ENCODE measurements around the gene G6PC1. TPM values are rescaled to one million over a fixed set of nuclear protein-coding genes. Genes with fewer than 3 reads are reported as not detected.
"Not testable (repeated sequence)": the region's sequence is repeated elsewhere in the genome, so short reads cannot be mapped to it uniquely, and the experiment has no call there.

G6PC1 gene
- total RNA-seq, 4 donors from 2014 or later, result not detected

GRCh38 chr17:42893359-42893758 lies 7.2 kb upstream of the G6PC1 start:
- WGBS, 2 donors, result 44 to 46% methylated on average over 4 of the region's 4 CpGs

GRCh38 chr17:42894283-42895184 lies 6.1 kb upstream of the G6PC1 start:
- no peaks in the 10 kb centered on the region for H3K9me3 ChIP-seq
- no peaks in the 10 kb centered on the region for H3K27me3 ChIP-seq
- no peak for DNase-seq
- H3K4me1 ChIP-seq, result peaks cover 12 to 50% of the 10 kb centered on the region in 2 donors
- H3K4me3 ChIP-seq (replicated peaks in 1 of 3), result no peak overlapping the region
- TF ChIP-seq POLR2A (IDR thresholded peaks at IDR 0.05), result no peak
- no peak for TF ChIP-seq CTCF (IDR thresholded peaks at IDR 0.05)
- H3K36me3 ChIP-seq, result no peaks in the 10 kb centered on the region
- peak overlapping the region in 2 of 3 donors; percentile 7 to 12 for H3K27ac ChIP-seq
- 82 to 88% methylated on average over 12 of the region's 12 CpGs for WGBS, 2 donors
- intact Hi-C loops (cut with DNase I), result no loop called here

More at GRCh38 chr17:42893359-42893758, 7.2 kb upstream of the G6PC1 start:
- Histone ChIP-seq H3K27me3 (no peaks in the 10 kb centered on the region), H3K9me3 (no peaks in the 10 kb centered on the region), H3K4me3 (replicated peaks in 1 of 3) (no peak overlapping the region), H3K27ac (peak overlapping the region in 2 of 3 donors; percentile 14 to 80), H3K36me3 (no peaks in the 10 kb centered on the region), H3K4me1 (peaks cover 15 to 59% of the 10 kb centered on the region in 2 donors)
- TF ChIP-seq POLR2A (IDR thresholded peaks at IDR 0.05) (no peak), CTCF (IDR thresholded peaks at IDR 0.05) (no peak)
- DNase-seq, result no peak
- intact Hi-C loops (cut with DNase I), result no loop called here

GRCh38 chr17:42895185-42895555 lies 5.4 kb upstream of the G6PC1 start:
- 40 to 71% methylated on average over 2 of the region's 2 CpGs for WGBS, 2 donors
- H3K4me1 ChIP-seq, result peaks cover 12 to 50% of the 10 kb centered on the region in 2 donors
- intact Hi-C loops (cut with DNase I), result no loop called here

GRCh38 chr17:42898147-42898811 lies 2.3 kb upstream of the G6PC1 start:
- Histone ChIP-seq H3K4me3 (replicated peaks in 1 of 3) (no peak overlapping the region), H3K36me3 (no peaks in the 10 kb centered on the region), H3K9me3 (no peaks in the 10 kb centered on the region), H3K4me1 (peaks cover 0 to 23% of the 10 kb centered on the region in 2 donors), H3K27me3 (no peaks in the 10 kb centered on the region), H3K27ac (no peak overlapping the region)
- 94% methylated on average over 6 to 7 of the region's 7 CpGs for WGBS, 2 donors
- DNase-seq, result no peak
- TF ChIP-seq CTCF (IDR thresholded peaks at IDR 0.05), result no peak
- TF ChIP-seq POLR2A (IDR thresholded peaks at IDR 0.05), result no peak
- intact Hi-C loops (cut with DNase I), result no loop called here

More at GRCh38 chr17:42895185-42895555, 5.4 kb upstream of the G6PC1 start:
- Histone ChIP-seq H3K27ac (peak overlapping the region in 2 of 3 donors; percentile 7 to 12), H3K9me3 (no peaks in the 10 kb centered on the region), H3K4me3 (replicated peaks in 1 of 3) (no peak overlapping the region), H3K36me3 (no peaks in the 10 kb centered on the region), H3K27me3 (no peaks in the 10 kb centered on the region)
- peak in 1 of 2 donors; percentile 12 for DNase-seq
- no peak for TF ChIP-seq CTCF (IDR thresholded peaks at IDR 0.05)
- TF ChIP-seq POLR2A (IDR thresholded peaks at IDR 0.05), result no peak

GRCh38 chr17:42899981-42900380 lies 618 bp upstream of the G6PC1 start:
- WGBS, 2 donors, result 87 to 94% methylated on average over 3 of the region's 3 CpGs
- H3K36me3 ChIP-seq; DNase-seq; H3K27me3 ChIP-seq; H3K4me3 ChIP-seq (replicated peaks in 1 of 3); H3K27ac ChIP-seq; H3K9me3 ChIP-seq; intact Hi-C loops (cut with DNase I): not testable (repeated sequence)
- peaks cover 0 to 11% of the 10 kb centered on the region in 2 donors for H3K4me1 ChIP-seq

Data from thyroid gland (tissue), 4 donors.